Suppressor macrophage treated with lipopolysaccharide for 1 hour (primary cell): Measurements from ENCODE around the gene STARD4.
A peak's percentile ranks its signal among the peaks of the same experiment; 100 is the strongest.

Source experiments
- DNase-seq, 3 donors: peaks; one replicate each; pipeline ENCODE4 v3.0.0-alpha.2; 2020 to 2022

STARD4 gene, protein sequence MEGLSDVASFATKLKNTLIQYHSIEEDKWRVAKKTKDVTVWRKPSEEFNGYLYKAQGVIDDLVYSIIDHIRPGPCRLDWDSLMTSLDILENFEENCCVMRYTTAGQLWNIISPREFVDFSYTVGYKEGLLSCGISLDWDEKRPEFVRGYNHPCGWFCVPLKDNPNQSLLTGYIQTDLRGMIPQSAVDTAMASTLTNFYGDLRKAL

DNA sequence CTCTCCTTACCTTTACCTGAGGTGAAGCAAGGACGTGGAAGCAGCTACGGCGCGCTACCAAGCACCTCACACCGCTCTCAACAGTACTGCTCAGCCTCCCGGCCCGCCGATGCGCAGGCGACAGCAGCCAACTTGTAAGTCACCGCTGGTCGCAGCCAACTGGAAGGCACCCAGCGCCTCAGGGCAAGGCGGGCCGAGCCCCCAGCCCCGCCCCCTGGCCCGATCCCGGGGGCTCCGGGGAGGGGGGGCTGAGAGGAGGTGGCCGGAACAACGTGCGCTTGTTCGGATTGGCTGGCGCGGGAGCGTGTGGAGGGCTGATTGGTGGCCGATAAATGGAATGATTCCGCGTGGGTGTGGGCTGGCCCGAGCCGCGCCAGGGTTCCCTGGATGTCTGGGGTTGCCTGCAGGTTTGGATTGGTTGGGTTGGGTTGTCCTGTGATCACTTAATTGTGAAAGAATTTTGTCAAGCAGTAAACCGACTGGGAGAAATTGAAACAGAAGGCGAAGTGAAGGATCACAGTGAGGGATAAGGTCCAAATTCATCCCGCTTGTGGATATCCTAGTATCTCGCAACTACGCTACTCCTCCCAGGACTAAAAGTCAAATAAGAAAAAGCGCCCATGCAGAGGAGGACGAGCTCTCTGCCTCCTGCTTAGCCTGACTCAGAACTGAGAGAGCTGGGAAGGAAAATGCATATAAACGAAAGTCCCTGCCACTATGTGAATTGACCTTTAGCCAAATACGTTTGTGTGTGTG is at the start of gene STARD4:
STARD4 (minus strand) TSS at position 161 of the 756 bp plus-strand sequence. CDS start 5,102 bp downstream, outside the sequence.
- peak; percentile 98 to 99 (median 99) for DNase-seq

DNA sequence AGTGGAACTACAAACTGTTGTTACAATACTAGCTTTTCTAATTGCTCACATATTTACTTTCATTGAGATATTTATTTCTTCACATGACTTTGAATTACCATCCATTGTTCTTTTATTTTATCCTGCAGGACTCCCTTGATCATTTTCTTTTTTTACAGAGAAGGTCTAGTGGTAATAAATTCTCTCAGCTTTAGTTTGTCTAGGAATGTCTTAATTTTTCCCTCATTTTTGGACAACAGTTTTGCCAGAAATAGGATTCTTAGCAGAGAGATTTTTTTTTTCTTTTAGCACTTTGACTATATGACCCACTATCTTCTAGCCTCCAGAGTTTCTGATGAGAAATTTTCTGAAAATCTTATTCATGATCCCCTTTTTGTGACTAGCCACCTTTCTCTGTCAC is 47.3 kb upstream of the STARD4 start:
- no peak for DNase-seq

DNA sequence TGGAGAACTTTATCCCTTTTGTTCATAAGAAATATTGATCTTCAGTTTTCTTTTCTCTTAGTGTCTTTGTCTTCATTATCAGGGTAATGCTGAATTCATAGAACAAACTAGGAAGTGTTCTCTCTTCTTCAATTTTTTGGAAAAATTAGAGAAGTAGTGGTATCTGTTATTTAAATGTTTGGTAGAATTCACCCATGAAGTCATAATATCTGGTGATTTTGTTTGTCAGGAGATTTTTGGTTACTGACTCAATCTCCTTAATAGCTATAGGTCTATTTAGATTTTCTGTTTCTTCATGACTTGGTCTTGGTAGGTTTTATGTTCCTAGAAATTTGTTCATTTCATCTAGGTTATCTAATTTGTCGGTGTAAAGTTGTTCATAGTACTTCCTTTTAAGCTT is 45.4 kb upstream of the STARD4 start:
- peak; percentile 31 to 84 (median 62) for DNase-seq

DNA sequence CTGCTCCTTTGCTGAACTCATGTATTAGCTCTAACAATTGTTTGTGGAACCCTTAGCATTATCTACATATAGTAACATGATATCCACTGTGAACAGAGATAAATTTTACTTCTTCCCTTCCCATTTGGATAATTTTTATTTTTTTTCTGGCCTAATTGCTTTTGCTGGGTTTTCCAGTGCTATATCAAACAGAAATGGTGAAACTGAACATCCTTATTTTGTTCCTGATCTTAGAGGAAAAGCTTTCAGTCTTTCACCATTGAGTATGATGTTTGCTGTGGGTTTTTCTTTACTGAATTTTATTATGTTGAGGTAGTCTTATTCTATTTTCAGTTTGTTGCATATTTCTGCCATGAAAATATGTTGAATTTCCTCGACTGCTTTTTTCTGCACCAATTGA is 44.8 kb upstream of the STARD4 start:
- peak in 2 of 3 donors; percentile 35 to 59 for DNase-seq

DNA sequence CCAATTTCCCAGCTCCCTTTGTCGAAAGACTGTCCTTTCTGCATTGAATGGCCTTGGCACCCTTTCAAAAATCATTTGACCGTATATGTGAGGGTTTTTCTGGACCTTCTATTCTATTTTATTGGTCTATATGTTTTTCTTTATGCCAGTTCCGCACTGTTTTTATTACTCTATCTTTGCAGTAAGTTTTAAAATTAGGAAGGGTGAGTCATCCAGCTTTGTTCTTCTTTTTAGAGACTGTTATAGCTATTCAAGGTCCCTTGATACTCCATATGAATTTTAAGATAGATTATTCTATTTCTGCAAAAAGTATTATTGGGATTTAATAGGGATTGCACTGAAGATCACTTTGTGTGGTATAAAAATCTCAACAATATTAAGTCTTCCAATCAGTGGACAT is 44.2 kb upstream of the STARD4 start:
- DNase-seq: peak; percentile 58 to 81 (median 66)

DNA sequence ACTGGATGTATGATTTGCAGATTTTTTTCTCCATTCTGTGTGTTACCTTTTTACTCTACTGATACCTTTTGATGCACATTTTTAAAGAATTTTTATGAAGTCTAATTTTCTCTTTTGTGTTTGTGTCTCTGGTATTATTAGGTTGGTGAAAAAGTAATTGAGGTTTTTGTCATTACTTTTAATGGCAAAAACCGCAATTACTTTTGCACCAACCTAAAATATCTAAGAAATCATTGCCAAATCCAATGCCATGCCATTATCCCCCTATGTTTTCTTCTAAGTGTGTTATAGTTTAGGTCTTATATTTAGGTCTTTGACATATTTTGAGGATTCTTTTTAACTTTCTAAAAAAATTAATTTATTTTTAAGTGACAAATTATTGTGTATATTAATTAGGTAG is 43.4 kb upstream of the STARD4 start:
- no peak for DNase-seq

DNA sequence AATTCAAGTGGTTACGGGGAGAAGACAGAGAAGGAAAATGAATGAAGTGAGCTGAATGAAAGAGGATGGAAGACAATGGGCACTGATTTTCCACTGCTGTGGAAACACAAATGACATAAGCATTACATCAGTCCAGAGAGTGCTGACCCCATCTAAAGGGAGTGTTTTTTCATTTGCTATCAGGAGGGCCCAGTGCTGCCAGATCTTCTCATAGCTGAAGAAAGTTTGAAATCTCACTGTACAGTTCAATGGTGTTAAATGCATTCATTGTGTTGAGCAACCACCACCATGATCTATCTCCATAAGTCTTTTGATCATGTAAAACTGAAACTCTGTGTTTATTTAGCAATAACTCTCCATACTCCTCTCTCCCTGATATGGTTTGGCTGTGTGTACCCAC is 41.5 kb upstream of the STARD4 start:
- DNase-seq: peak in 1 of 3 donors; percentile 32

DNA sequence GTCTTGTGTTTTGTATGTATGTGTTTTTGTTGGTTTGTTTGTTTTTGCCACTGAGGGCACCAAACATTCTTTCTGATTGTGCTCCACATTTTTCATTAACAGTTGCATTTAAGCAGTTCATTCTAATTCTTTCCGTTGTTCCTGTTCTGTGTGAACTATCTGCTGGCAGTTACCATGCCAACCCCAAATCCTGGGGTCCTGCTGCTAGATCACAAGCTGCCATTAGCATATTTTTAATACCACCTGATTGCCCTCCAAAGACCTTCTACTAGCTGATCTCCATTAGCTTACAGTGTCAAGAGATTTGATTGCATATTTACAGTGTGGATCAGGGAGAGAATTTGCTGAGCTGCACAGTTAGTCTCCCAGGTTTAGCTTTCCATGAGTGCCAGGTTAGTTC is 40.6 kb upstream of the STARD4 start:
- no peak for DNase-seq

DNA sequence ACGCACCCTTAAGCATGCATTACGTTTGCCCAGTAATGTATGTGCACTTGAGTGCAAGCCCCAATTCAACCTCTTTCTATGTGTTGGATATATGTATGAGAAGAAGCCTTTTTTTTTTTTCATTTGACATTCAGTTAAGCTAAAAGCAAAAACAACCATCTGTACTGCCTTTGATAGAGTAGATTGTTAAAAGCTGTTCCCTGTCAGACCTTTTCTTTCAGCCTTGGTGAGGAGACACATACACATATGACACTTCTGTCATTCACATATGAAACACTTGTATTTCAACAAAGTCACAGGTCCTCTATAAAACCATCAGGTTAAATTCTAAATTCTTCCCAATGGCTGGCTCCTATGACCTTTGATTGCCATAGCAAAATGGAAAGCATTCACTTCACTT is 40.2 kb upstream of the STARD4 start:
- DNase-seq: no peak

DNA sequence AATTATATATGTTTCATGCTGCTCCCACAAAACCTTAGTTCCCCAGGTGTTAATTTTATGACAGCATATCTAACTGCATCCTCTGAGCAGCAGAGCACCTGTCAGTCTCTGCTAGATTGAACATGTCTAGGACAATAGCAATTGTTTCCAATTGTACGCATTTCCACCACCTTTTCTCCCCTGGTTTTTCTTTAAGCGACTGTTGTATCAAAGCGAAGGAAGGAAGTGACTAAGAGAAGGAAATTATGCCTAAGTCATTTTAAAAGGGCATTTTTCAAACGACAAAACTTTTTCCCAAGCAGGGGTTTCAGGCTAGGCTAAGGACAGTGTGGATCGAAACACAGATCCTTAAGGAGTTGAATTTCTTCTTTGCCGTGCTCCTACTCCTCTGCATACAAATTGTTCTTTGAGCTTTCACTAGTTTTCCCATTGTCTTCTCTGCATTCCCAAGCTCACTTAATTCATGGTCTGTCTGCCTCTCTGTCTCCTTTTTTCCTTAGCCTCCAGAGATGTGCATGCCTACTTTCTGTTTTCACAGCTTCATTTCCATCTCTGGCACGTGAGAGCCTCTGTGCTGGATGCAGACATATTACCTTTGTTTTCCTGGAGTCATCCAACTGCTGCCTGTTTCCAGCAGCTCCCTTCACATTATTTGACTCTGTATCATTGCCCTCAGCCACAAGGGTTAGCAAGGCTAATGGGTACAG is 39.4 kb upstream of the STARD4 start:
- peak; percentile 28 to 56 (median 54) for DNase-seq

DNA sequence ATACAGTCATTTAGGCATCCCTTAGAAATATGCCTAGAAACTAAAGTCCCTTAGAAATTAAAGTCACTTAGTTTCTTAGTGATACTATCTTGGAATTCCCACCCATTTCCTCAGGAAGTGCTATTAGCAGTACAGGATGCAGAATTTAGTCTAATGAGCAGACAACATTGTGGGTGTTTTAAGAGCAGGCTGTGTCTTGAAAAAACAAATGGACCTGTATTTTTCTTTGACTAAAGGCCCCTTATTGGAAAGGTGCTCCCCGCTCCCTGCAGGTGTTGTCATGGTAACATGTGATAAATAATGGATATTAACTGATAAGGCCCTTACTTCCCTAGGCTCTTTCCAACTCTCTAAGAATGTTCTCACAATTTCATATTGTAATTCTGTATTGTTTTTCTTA is 38.8 kb upstream of the STARD4 start:
- peak in 2 of 3 donors; percentile 31 to 39 for DNase-seq

DNA sequence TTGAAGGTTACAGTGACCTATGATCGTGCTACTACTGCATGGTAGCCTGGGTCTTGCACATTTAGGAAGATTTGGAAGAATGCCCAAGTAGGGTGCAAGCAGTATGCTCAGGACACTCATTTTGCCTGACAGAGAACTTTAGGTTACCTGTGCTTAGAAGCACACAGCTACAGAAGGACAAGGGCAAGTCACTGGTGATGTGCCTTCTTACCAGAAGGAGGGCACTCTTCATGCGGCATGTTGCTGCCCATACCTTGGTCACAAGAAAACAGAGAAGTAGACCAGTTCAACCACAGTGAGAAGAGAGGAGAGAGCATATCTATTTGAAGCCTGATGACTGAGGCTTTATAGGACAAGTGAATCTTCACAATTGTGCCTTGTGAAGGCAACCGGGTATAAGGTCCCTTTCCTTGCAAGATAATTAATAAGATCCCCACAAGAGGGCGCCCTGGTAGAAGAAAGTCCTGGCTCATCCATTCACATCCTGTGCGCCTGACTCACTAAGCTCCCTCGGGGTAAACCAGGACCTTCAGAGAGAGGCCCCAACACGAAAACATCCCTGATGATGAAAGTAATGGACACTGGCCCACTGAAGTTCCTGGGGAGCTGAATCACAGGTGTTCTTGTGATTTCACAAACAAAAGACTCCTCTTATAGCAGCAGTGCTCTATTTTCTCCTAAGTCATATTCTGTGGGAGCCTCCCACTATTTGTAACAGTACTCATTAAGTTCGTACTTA is 38.1 kb upstream of the STARD4 start:
- DNase-seq: peak; percentile 93 to 97 (median 94)

DNA sequence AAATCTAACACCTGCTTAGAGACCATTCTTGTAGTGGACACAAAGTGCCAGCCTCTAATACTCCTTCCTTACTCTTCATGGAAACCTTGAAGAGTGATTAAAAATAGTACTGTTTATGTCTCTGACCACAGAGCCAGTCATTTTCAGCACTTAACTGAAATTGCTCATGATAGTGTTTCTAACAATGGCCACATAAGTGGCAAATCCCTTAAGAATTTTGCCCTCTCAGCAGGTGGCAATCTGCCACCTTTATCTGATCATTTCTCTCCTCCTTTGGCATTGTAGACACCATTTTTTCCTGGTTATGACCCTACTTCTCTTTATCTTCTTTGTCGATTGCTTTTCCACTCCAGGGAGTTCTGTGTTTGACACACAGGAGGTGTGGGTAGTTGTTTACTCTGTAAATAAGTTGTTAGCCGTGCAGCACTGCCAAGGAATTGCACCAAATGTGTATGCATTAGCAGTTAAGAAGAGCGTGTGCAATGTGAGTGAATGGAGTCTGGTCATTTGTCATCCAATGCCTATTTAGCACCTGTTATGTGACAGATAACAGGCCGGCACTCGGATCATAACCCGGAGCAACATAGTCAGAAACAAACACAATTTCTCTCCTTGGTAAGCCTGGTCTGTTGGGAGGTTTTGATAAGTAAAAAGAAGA is 36.8 kb upstream of the STARD4 start:
- no peak for DNase-seq

DNA sequence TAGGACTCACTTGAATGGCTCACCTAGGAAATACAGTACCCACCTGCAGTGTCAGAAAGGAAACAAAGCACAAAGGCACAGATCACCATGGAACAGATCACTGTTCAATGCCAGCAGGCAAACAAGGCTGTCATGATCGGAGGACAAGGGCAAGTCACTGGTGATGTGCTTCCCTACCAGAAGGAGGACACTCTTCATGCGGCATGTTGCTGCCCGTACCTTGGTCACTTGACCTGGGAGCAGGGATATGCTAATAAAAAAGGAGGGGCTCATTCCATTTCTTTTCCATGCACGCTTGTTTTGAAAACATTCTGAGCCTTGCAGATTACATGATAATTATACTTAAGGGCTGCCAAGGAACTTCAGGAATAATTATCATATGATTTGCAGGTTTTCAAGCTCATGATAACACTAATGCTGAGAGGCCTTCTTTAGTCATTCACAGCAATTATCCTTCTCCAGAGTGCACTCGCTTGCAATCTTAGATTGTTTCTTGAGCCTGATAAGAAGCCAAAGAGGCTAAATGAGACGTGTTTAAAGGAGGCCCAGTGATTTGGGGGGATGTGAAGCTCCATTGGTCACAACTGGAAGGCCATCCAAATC is 36.1 kb upstream of the STARD4 start:
- DNase-seq: no peak

DNA sequence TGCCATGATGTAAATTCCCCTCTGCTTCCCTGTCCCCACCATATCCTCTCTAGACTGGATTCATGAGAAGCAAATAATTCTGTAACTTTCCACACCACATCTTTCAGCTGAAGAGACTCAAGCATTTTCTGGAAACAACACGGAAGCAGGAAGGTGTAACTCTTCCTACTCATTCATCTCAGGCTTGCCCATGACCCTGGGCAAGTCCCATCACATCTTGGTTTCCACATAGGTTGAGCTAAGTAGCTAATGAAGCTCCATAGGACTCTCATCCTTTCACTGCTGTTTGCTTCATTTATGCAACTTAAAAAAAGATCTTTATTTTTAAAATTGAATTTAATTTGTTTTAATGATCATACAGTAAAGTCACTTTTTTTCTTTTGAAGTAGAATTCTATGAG is 32.7 kb upstream of the STARD4 start:
- no peak for DNase-seq

DNA sequence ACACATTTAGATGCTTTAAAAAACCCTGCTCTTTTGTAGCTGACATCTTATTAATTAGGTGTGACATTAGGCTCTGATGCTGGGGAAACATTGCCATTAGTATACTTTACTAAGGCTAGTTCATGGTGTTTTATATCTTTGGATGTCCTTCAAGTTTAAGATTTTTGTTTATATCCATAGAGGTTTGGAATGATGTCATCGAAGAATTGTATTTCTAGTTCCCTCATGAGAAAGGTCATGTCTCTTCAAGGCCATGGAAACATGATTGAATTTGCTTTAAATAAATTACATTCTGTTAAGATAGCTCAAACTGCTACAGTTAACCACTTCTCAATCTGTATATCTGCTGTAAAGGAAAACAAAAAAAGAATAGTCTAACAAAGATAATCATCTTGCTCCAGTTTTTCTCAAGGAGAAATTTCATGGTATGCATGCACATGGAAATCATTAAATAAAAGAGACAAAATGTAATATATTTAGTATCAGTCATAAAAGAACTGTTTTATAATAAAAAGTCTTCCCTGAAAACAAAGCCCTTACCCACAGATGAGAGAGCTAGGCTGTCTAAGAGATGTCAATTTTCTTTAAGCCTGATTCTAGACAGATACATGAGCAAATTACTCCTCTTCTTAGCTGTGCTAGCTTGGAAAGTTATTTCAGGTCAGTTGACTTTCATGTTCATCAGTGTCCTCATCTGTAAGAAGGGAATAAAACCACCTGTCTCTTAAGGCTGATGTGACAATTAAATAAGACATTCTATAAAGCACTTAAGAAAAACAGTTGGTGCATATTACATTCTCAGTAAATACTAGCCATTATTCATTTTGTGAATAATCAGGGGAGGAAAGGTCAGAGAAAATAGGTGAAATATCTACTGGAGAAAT is 25.0 kb upstream of the STARD4 start:
- no peak for DNase-seq

DNA sequence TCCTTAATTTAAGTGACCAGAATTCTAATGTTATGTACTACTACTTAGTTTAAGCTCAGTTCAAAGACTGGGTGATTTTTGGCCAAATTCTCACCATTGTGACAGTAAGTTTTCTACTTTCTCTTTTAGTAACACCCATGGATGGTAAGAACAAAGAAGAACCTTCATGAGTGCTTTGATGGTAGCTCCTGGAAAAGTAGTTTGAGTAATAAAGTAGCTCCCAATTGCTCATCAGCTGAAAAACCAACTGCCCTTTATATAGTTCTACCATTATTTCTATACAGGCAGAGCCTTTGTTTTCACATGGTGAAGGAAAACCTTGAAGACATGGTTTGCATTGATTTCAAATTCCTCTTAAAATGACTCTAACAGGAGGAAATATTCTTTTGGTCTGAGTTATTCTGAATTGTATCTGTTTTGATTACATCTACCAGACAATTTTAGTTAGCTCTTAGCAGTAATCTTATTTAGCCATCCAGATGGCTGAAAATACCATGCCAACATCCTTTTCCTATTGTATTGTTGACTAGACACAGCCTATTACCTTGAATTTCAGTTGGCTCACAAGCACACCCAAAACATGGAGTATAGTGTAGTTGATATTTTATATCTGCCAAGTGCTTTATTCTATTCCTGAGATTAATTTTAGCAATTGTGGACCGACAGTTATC is 23.7 kb upstream of the STARD4 start:
- no peak for DNase-seq

DNA sequence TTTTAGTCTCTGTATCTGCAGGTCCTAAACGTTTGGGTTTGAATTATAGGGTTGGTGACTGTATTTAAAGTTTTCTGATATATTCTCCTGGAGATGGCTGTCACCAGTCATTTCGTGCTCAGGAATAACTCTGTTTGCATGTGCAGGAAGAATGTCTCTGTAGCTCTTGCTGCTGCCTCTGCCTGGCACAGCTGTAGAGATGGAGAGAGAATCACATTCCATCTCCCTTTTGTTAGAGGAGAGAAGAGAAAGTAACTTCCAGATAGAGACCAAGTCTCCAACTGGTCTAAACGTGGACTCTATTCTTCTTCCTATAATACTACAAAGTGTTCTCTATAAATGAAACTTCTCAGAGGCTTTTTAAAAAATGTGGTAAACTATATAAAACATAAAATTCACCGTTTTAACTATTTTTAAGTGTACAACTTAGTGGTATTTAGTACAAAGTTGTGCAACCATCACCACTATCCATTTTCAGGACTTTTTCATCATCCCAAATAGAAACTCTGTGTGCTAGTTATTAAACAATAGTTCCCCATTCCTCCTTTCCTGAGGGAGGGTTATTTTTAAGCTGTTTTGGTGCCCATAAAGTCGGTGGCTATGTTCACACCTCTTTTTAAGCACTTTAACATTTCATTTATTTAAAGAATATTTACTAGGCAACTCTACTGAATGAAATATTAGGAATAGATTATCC is 20.7 kb upstream of the STARD4 start:
- peak in 1 of 3 donors; percentile 45 for DNase-seq

DNA sequence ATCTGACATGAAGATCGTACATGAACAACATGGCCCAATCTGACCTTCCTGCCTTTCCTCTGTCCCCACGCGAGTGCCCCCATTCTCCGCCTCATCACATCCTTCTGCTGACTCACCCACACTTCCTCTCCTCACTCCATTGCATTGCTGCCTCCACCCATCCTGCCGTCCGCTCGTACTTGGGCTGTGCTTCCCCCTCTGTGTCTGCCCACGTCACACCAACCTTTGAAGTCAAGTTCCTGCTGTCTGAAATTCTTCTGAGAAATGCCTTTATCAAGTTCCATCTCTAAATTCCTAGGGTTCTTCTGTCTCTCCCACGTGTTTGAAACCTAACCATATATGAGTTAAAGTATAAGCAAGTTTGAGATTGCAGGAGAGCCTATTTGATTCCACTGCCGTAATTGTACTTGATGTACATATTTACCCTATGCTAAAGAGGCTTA is 18.0 kb upstream of the STARD4 start:
- DNase-seq: peak; percentile 93 to 96 (median 94)

DNA sequence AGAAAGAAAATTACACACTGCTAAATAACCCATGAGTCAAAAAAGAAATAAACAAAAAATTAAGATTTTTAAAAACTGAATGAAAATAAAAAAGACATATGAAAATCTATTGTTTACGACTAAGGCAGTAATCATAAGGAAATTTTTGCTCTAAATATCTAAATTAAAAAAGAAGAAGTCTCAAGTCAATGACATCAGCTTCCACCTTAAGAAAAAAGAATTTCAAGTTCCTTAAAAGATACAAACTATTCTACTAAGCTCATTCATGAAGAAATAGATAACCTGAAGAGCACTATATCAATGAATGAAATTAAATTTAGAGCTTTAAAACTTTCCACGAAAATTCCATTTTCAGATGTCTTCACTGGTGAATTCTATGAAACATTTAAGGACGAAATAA is 15.7 kb upstream of the STARD4 start:
- peak in 2 of 3 donors; percentile 65 to 71 for DNase-seq
